ENCODE data around the gene TENM4. TPM values are rescaled to one million over a fixed set of nuclear protein-coding genes. Genes with fewer than 3 reads are reported as not detected.

The TENM4 gene
- total RNA-seq, 1 experiment from 2014 or later, result 9.9 TPM

- intact Hi-C loops (cut with micrococcal nuclease), result no loop called here
- DNase-seq (ENCODE audit: unreplicated experiment), result no peak
- Mint-ChIP-seq H3K27me3 (ENCODE audit: insufficient read depth, unreplicated experiment) (no peaks in the 10 kb centered on the region), H3K4me1 (ENCODE audit: insufficient read depth, unreplicated experiment) (peaks cover 1% of the 10 kb centered on the region), H3K36me3 (ENCODE audit: insufficient read depth, unreplicated experiment) (no peaks in the 10 kb centered on the region), H3K9me3 (ENCODE audit: unreplicated experiment) (no peaks in the 10 kb centered on the region), H3K27ac (ENCODE audit: low read depth, unreplicated experiment) (no peak overlapping the region), H3K4me3 (ENCODE audit: unreplicated experiment) (no peak overlapping the region)
- ChIA-PET POLR2A (no interaction called here), CTCF (interaction anchor here (0.6 to 1.0 kb wide), 2 partner anchors 13 to 1332 kb away, joined by 3 read pairs; no protein-coding TSS in a partner anchor)
- TF ChIP-seq CTCF (IDR thresholded peaks at IDR 0.05; ENCODE audit: unreplicated experiment), result no peak
- no TSS peak for BruUV-seq (replicated peaks)
Measured at GRCh38 chr11:79388201-79388600, 52.6 kb downstream of the TENM4 start.

- Mint-ChIP-seq H3K4me3 (ENCODE audit: unreplicated experiment) (no peak overlapping the region), H3K36me3 (ENCODE audit: insufficient read depth, unreplicated experiment) (no peaks in the 10 kb centered on the region), H3K4me1 (ENCODE audit: insufficient read depth, unreplicated experiment) (no peaks in the 10 kb centered on the region), H3K9me3 (ENCODE audit: unreplicated experiment) (no peaks in the 10 kb centered on the region), H3K27me3 (ENCODE audit: insufficient read depth, unreplicated experiment) (no peaks in the 10 kb centered on the region), H3K27ac (ENCODE audit: low read depth, unreplicated experiment) (no peak overlapping the region)
- POLR2A ChIA-PET, result no interaction called here
- no peak for DNase-seq (ENCODE audit: unreplicated experiment)
- no TSS peak for BruUV-seq (replicated peaks)
- intact Hi-C loops (cut with micrococcal nuclease), result no loop called here
- CTCF ChIA-PET, result interaction anchor here (0.7 to 1.0 kb wide), 3 partner anchors 17 to 109 kb away, joined by 3 to 4 read pairs (median 3); no protein-coding TSS in a partner anchor
- TF ChIP-seq CTCF (IDR thresholded peaks at IDR 0.05; ENCODE audit: unreplicated experiment), result no peak
Measured at GRCh38 chr11:79383874-79384273, 57.0 kb downstream of the TENM4 start.

- CTCF ChIA-PET, result no interaction called here
- H3K4me1 Mint-ChIP-seq (ENCODE audit: insufficient read depth, unreplicated experiment), result no peaks in the 10 kb centered on the region
- no peak overlapping the region for H3K27ac Mint-ChIP-seq (ENCODE audit: low read depth, unreplicated experiment)
- TF ChIP-seq CTCF (IDR thresholded peaks at IDR 0.05; ENCODE audit: unreplicated experiment), result no peak
- no peak for DNase-seq (ENCODE audit: unreplicated experiment)
- no peaks in the 10 kb centered on the region for H3K36me3 Mint-ChIP-seq (ENCODE audit: insufficient read depth, unreplicated experiment)
- intact Hi-C loops (cut with micrococcal nuclease), result no loop called here
- BruUV-seq (replicated peaks), result no TSS peak
- no peak overlapping the region for H3K4me3 Mint-ChIP-seq (ENCODE audit: unreplicated experiment)
- POLR2A ChIA-PET, result no interaction called here
- H3K9me3 Mint-ChIP-seq (ENCODE audit: unreplicated experiment), result no peaks in the 10 kb centered on the region
- no peaks in the 10 kb centered on the region for H3K27me3 Mint-ChIP-seq (ENCODE audit: insufficient read depth, unreplicated experiment)
Measured at GRCh38 chr11:79382301-79383050, 58.4 kb downstream of the TENM4 start.

- peaks cover 9% of the 10 kb centered on the region for H3K4me1 Mint-ChIP-seq (ENCODE audit: insufficient read depth, unreplicated experiment)
- no peak for DNase-seq (ENCODE audit: unreplicated experiment)
- no TSS peak for BruUV-seq (replicated peaks)
- no peak overlapping the region for H3K4me3 Mint-ChIP-seq (ENCODE audit: unreplicated experiment)
- no peaks in the 10 kb centered on the region for H3K27me3 Mint-ChIP-seq (ENCODE audit: insufficient read depth, unreplicated experiment)
- no peak for TF ChIP-seq CTCF (IDR thresholded peaks at IDR 0.05; ENCODE audit: unreplicated experiment)
- H3K27ac Mint-ChIP-seq (ENCODE audit: low read depth, unreplicated experiment), result no peak overlapping the region
- H3K9me3 Mint-ChIP-seq (ENCODE audit: unreplicated experiment), result no peaks in the 10 kb centered on the region
- H3K36me3 Mint-ChIP-seq (ENCODE audit: insufficient read depth, unreplicated experiment), result no peaks in the 10 kb centered on the region
- ChIA-PET CTCF (interaction anchor here (0.5 to 1.0 kb wide), 2 partner anchors 20 to 1604 kb away, joined by 3 to 4 read pairs; no protein-coding TSS in a partner anchor), POLR2A (no interaction called here)
- intact Hi-C loops (cut with micrococcal nuclease), result no loop called here
Measured at GRCh38 chr11:79381036-79381435, 59.8 kb downstream of the TENM4 start.

All from MCF 10A (cell line).